Jurkat, Clone E6-1 (cell line): Measurements from ENCODE around the gene SERTAD3.
"Not testable (repeated sequence)": the region's sequence is repeated elsewhere in the genome, so short reads cannot be mapped to it uniquely, and the experiment has no call there.

ENCODE experiments used
- DNase-seq: peaks from one replicate; pipeline ENCODE4 v3.0.0-alpha.2; 2011; ENCODE audit warnings: low read depth, low spot score
- H3K4me3 ChIP-seq: 2 replicates; pipeline ENCODE4 v1.5.1; 2011; ENCODE audit warnings: mild to moderate bottlenecking, low read length, control low read depth, moderate library complexity

Gene SERTAD3

GRCh38 chr19:40414542-40415535, 29.3 kb downstream of the SERTAD3 start:
- no peak for DNase-seq
- H3K4me3 ChIP-seq, result no peak overlapping the region

- DNase-seq, result peak; percentile 32
- H3K4me3 ChIP-seq, result no peak within 1 kb of the TSS
Measured at GRCh38 chr19:40413291-40413845, 30.8 kb downstream of the SERTAD3 start, which contains the start of gene PRX. Gene PRX, minus strand, starts transcription at chr19:40413378. Its CDS starts 5,446 bp downstream, at chr19:40407932.

GRCh38 chr19:40412866-40413265, 31.3 kb downstream of the SERTAD3 start:
- no peak overlapping the region for H3K4me3 ChIP-seq
- no peak for DNase-seq

GRCh38 chr19:40411958-40412499, 32.1 kb downstream of the SERTAD3 start:
- no peak for DNase-seq
- H3K4me3 ChIP-seq, result no peak overlapping the region

- H3K4me3 ChIP-seq, result no peak overlapping the region
- DNase-seq, result no peak
Measured at GRCh38 chr19:40411125-40411842, 32.9 kb downstream of the SERTAD3 start.

- no peak for DNase-seq
- H3K4me3 ChIP-seq, result no peak overlapping the region
Measured at GRCh38 chr19:40410030-40410389, 34.1 kb downstream of the SERTAD3 start.

GRCh38 chr19:40408598-40408925, 35.6 kb downstream of the SERTAD3 start:
- not testable (repeated sequence) for DNase-seq, H3K4me3 ChIP-seq

- no peak overlapping the region for H3K4me3 ChIP-seq
- no peak for DNase-seq
Measured at GRCh38 chr19:40407714-40408597, 36.2 kb downstream of the SERTAD3 start.

- DNase-seq, result peak; percentile 53
- H3K4me3 ChIP-seq, result peak overlapping the region; percentile 64
Measured at GRCh38 chr19:40403262-40403984, 40.7 kb downstream of the SERTAD3 start.

GRCh38 chr19:40400559-40400958, 43.6 kb downstream of the SERTAD3 start:
- no peak overlapping the region for H3K4me3 ChIP-seq
- no peak for DNase-seq

GRCh38 chr19:40398417-40399131, 45.6 kb downstream of the SERTAD3 start:
- H3K4me3 ChIP-seq, result no peak overlapping the region
- DNase-seq, result no peak

GRCh38 chr19:40397568-40397906, 46.6 kb downstream of the SERTAD3 start:
- DNase-seq, result no peak
- no peak overlapping the region for H3K4me3 ChIP-seq

- H3K4me3 ChIP-seq, result no peak overlapping the region
- no peak for DNase-seq
Measured at GRCh38 chr19:40396886-40397567, 47.1 kb downstream of the SERTAD3 start.

- no peak for DNase-seq
- no peak overlapping the region for H3K4me3 ChIP-seq
Measured at GRCh38 chr19:40395956-40396355, 48.2 kb downstream of the SERTAD3 start.

GRCh38 chr19:40394816-40395210, 49.3 kb downstream of the SERTAD3 start:
- H3K4me3 ChIP-seq, result no peak overlapping the region
- DNase-seq, result no peak

- no peak for DNase-seq
- H3K4me3 ChIP-seq, result no peak overlapping the region
Measured at GRCh38 chr19:40393894-40394815, 50.0 kb downstream of the SERTAD3 start.
